Measurements from ENCODE around the gene SMIM11.
"Not testable (repeated sequence)": the region's sequence is repeated elsewhere in the genome, so short reads cannot be mapped to it uniquely, and the experiment has no call there.

Gene SMIM11

GRCh38 chr21:34406676-34407075 is 31.4 kb downstream of the SMIM11 start:
- not testable (repeated sequence) for H2AFZ ChIP-seq (ENCODE audit: low read length, unreplicated experiment); H3K27ac ChIP-seq (ENCODE audit: low read depth, low read length); H3K4me3 ChIP-seq (ENCODE audit: low read depth, low read length); H3K27me3 ChIP-seq (ENCODE audit: insufficient read depth, low read length); H3K79me2 ChIP-seq (ENCODE audit: control insufficient read depth, insufficient read depth, low read length, unreplicated experiment); H3K36me3 ChIP-seq (ENCODE audit: insufficient read depth, low read length); H3K4me1 ChIP-seq (ENCODE audit: control insufficient read depth, insufficient read depth, low read length, unreplicated experiment)

- not testable (repeated sequence) for H3K36me3 ChIP-seq (ENCODE audit: insufficient read depth, low read length); H3K79me2 ChIP-seq (ENCODE audit: control insufficient read depth, insufficient read depth, low read length, unreplicated experiment); H3K4me1 ChIP-seq (ENCODE audit: control insufficient read depth, insufficient read depth, low read length, unreplicated experiment); H3K27me3 ChIP-seq (ENCODE audit: insufficient read depth, low read length); H3K4me3 ChIP-seq (ENCODE audit: low read depth, low read length); H2AFZ ChIP-seq (ENCODE audit: low read length, unreplicated experiment); H3K27ac ChIP-seq (ENCODE audit: low read depth, low read length)
Observed at GRCh38 chr21:34407294-34407693, 32.0 kb downstream of the SMIM11 start.

GRCh38 chr21:34417448-34418077 is 42.3 kb downstream of the SMIM11 start:
- H2AFZ ChIP-seq (ENCODE audit: low read length, unreplicated experiment); H3K27me3 ChIP-seq (ENCODE audit: insufficient read depth, low read length); H3K27ac ChIP-seq (ENCODE audit: low read depth, low read length); H3K4me1 ChIP-seq (ENCODE audit: control insufficient read depth, insufficient read depth, low read length, unreplicated experiment); H3K36me3 ChIP-seq (ENCODE audit: insufficient read depth, low read length); H3K79me2 ChIP-seq (ENCODE audit: control insufficient read depth, insufficient read depth, low read length, unreplicated experiment); H3K4me3 ChIP-seq (ENCODE audit: low read depth, low read length): not testable (repeated sequence)

GRCh38 chr21:34423805-34424204 is 48.5 kb downstream of the SMIM11 start, which contains the start of gene SMIM34:
Gene SMIM34 (minus strand): TSS chr21:34423951. CDS start chr21:34423839, 112 bp downstream.
- H3K27me3 ChIP-seq (ENCODE audit: insufficient read depth, low read length); H3K4me3 ChIP-seq (ENCODE audit: low read depth, low read length); H3K79me2 ChIP-seq (ENCODE audit: control insufficient read depth, insufficient read depth, low read length, unreplicated experiment); H3K27ac ChIP-seq (ENCODE audit: low read depth, low read length); H3K36me3 ChIP-seq (ENCODE audit: insufficient read depth, low read length); H3K4me1 ChIP-seq (ENCODE audit: control insufficient read depth, insufficient read depth, low read length, unreplicated experiment); H2AFZ ChIP-seq (ENCODE audit: low read length, unreplicated experiment): not testable (repeated sequence)

DNA sequence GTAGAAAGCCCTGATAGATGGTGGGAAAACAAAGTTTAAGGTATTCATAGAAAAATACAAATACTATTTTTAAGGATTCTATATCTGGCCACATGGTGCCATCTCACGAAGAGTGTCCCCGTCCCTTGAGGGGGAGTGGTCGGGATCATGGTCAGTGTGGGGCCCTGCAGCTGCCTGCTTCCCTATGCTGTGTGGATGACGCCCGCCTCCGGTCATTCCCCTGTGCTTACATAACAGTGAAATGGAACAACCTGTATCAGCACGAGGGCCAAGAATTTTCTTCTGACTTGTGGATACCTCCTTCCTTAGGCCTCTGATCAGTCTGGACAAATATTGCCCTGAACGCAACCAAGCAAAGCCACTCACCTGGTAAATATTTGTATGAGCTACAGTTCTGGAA is 52.0 kb downstream of the SMIM11 start:
- H2AFZ ChIP-seq (ENCODE audit: low read length, unreplicated experiment); H3K79me2 ChIP-seq (ENCODE audit: control insufficient read depth, insufficient read depth, low read length, unreplicated experiment); H3K27me3 ChIP-seq (ENCODE audit: insufficient read depth, low read length); H3K4me1 ChIP-seq (ENCODE audit: control insufficient read depth, insufficient read depth, low read length, unreplicated experiment); H3K27ac ChIP-seq (ENCODE audit: low read depth, low read length); H3K36me3 ChIP-seq (ENCODE audit: insufficient read depth, low read length); H3K4me3 ChIP-seq (ENCODE audit: low read depth, low read length): not testable (repeated sequence)

GRCh38 chr21:34428441-34428840 is 53.1 kb downstream of the SMIM11 start:
- H3K79me2 ChIP-seq (ENCODE audit: control insufficient read depth, insufficient read depth, low read length, unreplicated experiment); H3K4me3 ChIP-seq (ENCODE audit: low read depth, low read length); H3K27ac ChIP-seq (ENCODE audit: low read depth, low read length); H3K27me3 ChIP-seq (ENCODE audit: insufficient read depth, low read length); H3K36me3 ChIP-seq (ENCODE audit: insufficient read depth, low read length); H2AFZ ChIP-seq (ENCODE audit: low read length, unreplicated experiment); H3K4me1 ChIP-seq (ENCODE audit: control insufficient read depth, insufficient read depth, low read length, unreplicated experiment): not testable (repeated sequence)

DNA sequence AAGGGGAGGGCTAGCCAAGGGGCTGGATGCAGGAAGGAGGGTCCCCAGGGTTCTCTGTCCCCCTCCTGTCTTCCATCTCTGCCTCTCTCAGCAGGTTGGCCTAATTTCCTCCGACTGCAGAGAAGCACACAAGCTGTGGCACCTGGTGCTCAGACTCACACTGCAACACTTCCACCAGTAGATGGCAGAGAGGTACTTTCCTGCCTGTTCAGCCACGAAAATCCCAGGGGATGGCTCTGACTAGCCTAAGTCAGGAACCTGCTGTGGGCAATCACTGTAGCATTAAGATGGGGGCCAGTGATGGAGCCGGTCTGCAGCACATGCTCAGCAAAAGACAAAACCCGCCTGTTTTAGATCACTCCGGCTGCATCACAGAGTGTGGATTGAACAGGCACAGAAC is 54.4 kb downstream of the SMIM11 start:
- not testable (repeated sequence) for H3K4me3 ChIP-seq (ENCODE audit: low read depth, low read length); H2AFZ ChIP-seq (ENCODE audit: low read length, unreplicated experiment); H3K36me3 ChIP-seq (ENCODE audit: insufficient read depth, low read length); H3K79me2 ChIP-seq (ENCODE audit: control insufficient read depth, insufficient read depth, low read length, unreplicated experiment); H3K27me3 ChIP-seq (ENCODE audit: insufficient read depth, low read length); H3K4me1 ChIP-seq (ENCODE audit: control insufficient read depth, insufficient read depth, low read length, unreplicated experiment); H3K27ac ChIP-seq (ENCODE audit: low read depth, low read length)

Measured in ACC112 (cell line).